ENCODE data around the gene MX1. TPM values are rescaled to one million over a fixed set of nuclear protein-coding genes. Genes with fewer than 3 reads are reported as not detected.

The MX1 gene
- total RNA-seq, 1 donor from 2014 or later, result 14.9 TPM

DNA sequence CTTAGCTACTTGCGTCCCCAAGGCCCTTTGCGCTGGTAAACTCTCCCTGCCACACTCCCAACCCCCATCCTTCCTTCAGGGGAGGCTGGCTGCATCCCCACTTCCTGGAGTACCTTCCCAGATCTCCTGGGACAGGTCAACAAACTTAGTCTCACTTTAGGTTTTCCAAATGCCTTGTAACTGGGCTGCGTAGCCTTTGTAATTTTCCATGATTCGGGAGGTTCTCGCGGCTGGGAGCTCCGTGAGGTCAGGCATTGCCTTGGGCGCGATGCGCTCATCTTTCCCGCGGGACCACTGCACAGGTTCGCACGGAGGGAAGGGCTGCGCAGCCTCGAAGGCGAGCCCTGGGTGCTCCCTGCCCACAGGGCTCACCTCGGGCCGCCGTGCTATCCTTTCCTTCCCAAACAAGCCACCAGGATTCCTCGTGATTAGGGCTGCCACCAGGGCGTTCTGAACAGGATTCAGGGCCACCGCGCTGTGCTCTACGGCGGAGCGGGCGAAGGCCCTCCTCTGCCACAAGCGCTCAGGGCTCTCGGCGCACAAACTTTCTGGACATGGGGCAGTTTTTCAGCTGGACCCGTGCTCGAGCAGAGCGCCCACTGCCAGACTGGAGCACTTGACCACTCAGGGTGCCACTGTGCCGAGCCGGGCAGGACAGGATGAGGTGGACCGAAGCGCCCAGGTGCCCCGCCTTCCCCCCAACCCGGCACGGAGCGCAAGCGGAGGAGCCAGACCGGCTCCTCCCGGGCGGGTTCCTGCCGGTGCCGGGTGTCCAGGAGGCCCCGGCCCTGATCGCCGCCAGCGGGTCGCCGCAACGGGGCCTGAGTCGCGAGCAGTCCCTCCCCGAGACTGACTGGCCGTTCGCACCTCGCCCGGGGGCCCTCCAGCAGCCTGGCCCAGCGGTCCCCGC, 80.8 kb downstream of the MX1 start:
- DNase-seq, result no peak
- peak; percentile 32 for ATAC-seq
- intact Hi-C loops (cut with micrococcal nuclease), result no loop called here

GRCh38 chr21:41507521-41508414, 81.7 kb downstream of the MX1 start, which contains the start of gene TMPRSS2:
Gene TMPRSS2 (minus strand): TSS chr21:41508158. CDS start chr21:41498133, 10,025 bp downstream.
- DNase-seq (no peak), ATAC-seq (peak; percentile 64)
- intact Hi-C loops (cut with micrococcal nuclease), result no loop called here

DNA sequence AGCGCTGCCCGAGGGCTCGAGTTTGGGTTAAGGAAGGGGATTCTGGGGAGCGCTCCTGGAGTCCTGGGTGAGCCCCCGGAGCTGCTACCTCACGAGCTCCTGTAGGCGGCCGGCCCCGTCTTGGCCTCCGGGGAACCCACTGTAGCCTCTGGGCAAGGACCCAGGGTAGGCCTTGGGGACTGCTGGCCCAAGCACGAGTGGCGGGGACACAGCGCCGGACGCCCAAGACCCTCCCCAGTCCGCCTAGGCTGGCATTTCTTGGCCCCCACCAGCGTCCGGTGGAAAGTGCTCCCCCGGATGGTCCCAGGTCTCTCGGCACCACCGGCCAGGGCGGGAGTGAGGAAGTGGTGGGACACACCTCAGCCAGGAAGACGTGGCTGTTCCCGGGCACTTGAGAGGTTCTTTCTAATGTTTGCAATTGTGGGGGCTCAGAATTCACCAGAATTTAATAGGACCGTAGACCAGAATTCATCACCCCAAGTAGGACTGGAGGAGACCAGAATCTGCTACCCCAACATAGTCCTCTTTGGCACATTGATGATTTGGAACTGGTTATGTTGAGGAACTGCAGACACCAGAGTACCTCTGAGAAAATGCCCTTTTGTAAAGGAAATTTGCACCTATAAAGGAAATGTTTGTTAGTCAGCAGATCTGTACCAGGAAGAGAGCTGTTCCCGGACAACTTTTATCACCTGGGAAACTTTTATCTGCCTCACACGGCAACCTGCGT, 82.5 kb downstream of the MX1 start:
- no peak for ATAC-seq
- no peak for DNase-seq
- intact Hi-C loops (cut with micrococcal nuclease), result no loop called here

Other genes starting within 250 kb of the MX1 start
- gene FAM3B, start 109.4 kb upstream of the MX1 start, total RNA-seq, result not detected
- gene MX2, start 64.2 kb upstream of the MX1 start, total RNA-seq, result 7.1 TPM
- not detected for gene TMPRSS2, start 81.9 kb downstream of the MX1 start, total RNA-seq

Data from left ventricle myocardium superior (tissue), 1 donor.